HepG2 (cell line): ENCODE data around the gene CS.

Experiments
- MAFK ChIP-seq, 2 experiments: IDR thresholded peaks in 1 of 2; conservative IDR thresholded peaks in 1 of 2; 2 replicates each; pipeline ENCODE4 v1.6.1; 2011; ENCODE audit warnings: improper control_type of control experiment in 2 of 2, low read length in 2 of 2
- MTA1 ChIP-seq: sonication (generic); formaldehyde crosslinking; IDR thresholded peaks from 2 replicates; pipeline ENCODE4 v1.4.0; 2020; ENCODE audit warnings: missing genetic modification reagents, mild to moderate bottlenecking, borderline replicate concordance
- NCOR1 ChIP-seq: fragments of 200-600 bp; sonication (generic); IDR thresholded peaks from 2 replicates; pipeline ENCODE4 v1.7.0; 2017; ENCODE audit warnings: antibody characterized with exemption, low read length, borderline replicate concordance
- NFIC ChIP-seq: IDR thresholded peaks from 2 replicates; pipeline ENCODE4 v1.6.1; 2012; ENCODE audit warnings: mild to moderate bottlenecking, low read length, inconsistent platforms
- PHF8 ChIP-seq: sonication (generic); formaldehyde crosslinking; IDR thresholded peaks from 2 replicates; pipeline ENCODE4 v1.5.0; 2020; ENCODE audit warnings: missing genetic modification reagents
- RBAK ChIP-seq: sonication (generic); formaldehyde crosslinking; IDR thresholded peaks from 2 replicates; pipeline ENCODE4 v1.5.1; 2020; ENCODE audit warnings: mild to moderate bottlenecking, missing genetic modification reagents
- TAF1 ChIP-seq: sonication (generic); formaldehyde crosslinking; IDR thresholded peaks from 2 replicates; pipeline ENCODE4 v1.4.0; 2020; ENCODE audit warnings: missing genetic modification reagents
- ZNF564 ChIP-seq: sonication (generic); formaldehyde crosslinking; IDR thresholded peaks from 2 replicates; pipeline ENCODE4 v1.8.1; 2023; ENCODE audit warnings: mild to moderate bottlenecking, missing genetic modification reagents
- TF ChIP-seq, protein P1 (sequence below): IDR thresholded peaks from 2 replicates; pipeline ENCODE4 v1.6.1; 2012; ENCODE audit warnings: inconsistent platforms
- TF ChIP-seq, protein P2 (sequence below): sonication (generic); formaldehyde crosslinking; IDR thresholded peaks from 2 replicates; pipeline ENCODE4 v1.5.0; 2020; ENCODE audit warnings: mild to moderate bottlenecking, missing genetic modification reagents, moderate library complexity
- TF ChIP-seq, protein P3 (sequence below): IDR thresholded peaks from 2 replicates; pipeline ENCODE4 v1.6.1; 2016; ENCODE audit warnings: low read depth

DNA sequence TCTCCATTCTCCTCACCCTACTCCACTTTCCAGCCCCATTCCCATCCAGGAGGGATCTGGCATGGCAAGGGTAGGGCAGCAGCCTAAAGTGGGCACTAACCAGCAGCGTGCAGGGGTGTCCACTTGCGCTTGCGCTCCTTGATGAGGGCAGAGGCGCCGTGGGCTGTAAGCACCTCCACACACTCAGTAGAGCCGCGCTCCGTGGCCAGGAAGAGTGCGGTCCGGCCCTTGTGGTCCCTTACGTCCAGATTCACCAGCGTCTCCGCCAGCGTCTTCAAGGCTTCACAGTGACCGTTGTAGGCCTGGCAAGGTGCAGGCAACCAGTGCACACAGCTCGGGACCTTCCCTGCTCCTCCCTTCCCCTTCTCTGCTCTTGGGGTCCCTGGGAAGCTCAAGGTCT, 52.2 kb downstream of the CS start:
- TF ChIP-seq TAF1 (CRISPR knock-in tag) (no peak), PHF8 (CRISPR knock-in tag) (no peak), NCOR1 (no peak), MTA1 (CRISPR knock-in tag) (no peak), RBAK (CRISPR knock-in tag) (no peak), NFIC (no peak), MAFK (conservative IDR thresholded peaks at IDR 0.05 in 1 of 2, IDR thresholded peaks at IDR 0.05 in 1 of 2; ENCODE audit: low read length in 2 of 2) (no peak), ZNF564 (CRISPR knock-in tag) (no peak)
- TF ChIP-seq, protein P1, sequence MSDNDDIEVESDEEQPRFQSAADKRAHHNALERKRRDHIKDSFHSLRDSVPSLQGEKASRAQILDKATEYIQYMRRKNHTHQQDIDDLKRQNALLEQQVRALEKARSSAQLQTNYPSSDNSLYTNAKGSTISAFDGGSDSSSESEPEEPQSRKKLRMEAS = no peak
- TF ChIP-seq, protein P2, sequence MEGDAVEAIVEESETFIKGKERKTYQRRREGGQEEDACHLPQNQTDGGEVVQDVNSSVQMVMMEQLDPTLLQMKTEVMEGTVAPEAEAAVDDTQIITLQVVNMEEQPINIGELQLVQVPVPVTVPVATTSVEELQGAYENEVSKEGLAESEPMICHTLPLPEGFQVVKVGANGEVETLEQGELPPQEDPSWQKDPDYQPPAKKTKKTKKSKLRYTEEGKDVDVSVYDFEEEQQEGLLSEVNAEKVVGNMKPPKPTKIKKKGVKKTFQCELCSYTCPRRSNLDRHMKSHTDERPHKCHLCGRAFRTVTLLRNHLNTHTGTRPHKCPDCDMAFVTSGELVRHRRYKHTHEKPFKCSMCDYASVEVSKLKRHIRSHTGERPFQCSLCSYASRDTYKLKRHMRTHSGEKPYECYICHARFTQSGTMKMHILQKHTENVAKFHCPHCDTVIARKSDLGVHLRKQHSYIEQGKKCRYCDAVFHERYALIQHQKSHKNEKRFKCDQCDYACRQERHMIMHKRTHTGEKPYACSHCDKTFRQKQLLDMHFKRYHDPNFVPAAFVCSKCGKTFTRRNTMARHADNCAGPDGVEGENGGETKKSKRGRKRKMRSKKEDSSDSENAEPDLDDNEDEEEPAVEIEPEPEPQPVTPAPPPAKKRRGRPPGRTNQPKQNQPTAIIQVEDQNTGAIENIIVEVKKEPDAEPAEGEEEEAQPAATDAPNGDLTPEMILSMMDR (CRISPR knock-in tag) = no peak
- TF ChIP-seq, protein P3, sequence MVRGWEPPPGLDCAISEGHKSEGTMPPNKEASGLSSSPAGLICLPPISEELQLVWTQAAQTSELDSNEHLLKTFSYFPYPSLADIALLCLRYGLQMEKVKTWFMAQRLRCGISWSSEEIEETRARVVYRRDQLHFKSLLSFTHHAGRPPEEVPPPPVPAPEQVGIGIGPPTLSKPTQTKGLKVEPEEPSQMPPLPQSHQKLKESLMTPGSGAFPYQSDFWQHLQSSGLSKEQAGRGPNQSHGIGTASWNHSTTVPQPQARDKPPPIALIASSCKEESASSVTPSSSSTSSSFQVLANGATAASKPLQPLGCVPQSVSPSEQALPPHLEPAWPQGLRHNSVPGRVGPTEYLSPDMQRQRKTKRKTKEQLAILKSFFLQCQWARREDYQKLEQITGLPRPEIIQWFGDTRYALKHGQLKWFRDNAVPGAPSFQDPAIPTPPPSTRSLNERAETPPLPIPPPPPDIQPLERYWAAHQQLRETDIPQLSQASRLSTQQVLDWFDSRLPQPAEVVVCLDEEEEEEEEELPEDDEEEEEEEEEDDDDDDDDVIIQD (CRISPR knock-in tag) = no peak
